ENCODE measurements around the gene GPATCH2L. TPM values are rescaled to one million over a fixed set of nuclear protein-coding genes. Genes with fewer than 3 reads are reported as not detected.

The GPATCH2L gene
- polyA plus RNA-seq, 4 donors: 3.4 to 23.7 (median 5.5) TPM

GRCh38 chr14:76195003-76195402 lies 43.3 kb downstream of the GPATCH2L start:
- H3K27ac ChIP-seq (ENCODE audit: low read depth in 1 of 3, low read length in 2 of 3): no peak overlapping the region
- peaks cover 0 to 5% (median 0%) of the 10 kb centered on the region in 3 donors for H3K4me1 ChIP-seq (ENCODE audit: control insufficient read depth in 3 of 3, insufficient read depth in 2 of 3, low read depth in 1 of 3, low read length in 2 of 3)
- peaks cover 7 to 23% (median 9%) of the 10 kb centered on the region in 3 donors for H3K36me3 ChIP-seq (ENCODE audit: control insufficient read depth in 3 of 3, insufficient read depth in 2 of 3, low read depth in 1 of 3, low read length in 3 of 3)
- H3K27me3 ChIP-seq (ENCODE audit: control insufficient read depth in 3 of 3, insufficient read depth in 3 of 3, low read length in 3 of 3): no peaks in the 10 kb centered on the region
- H3K4me3 ChIP-seq (ENCODE audit: low read depth in 1 of 3, low read length in 3 of 3): no peak overlapping the region
- 91 to 93% (median 93%) methylated on average over 3 of the region's 3 CpGs for WGBS, 3 donors
- H3K9me3 ChIP-seq (ENCODE audit: control insufficient read depth in 2 of 2, insufficient read depth in 1 of 2, low read depth in 1 of 2, low read length in 1 of 2): no peaks in the 10 kb centered on the region
- no peak for DNase-seq
- no peak for FAIRE-seq

- no peak for DNase-seq
- no peak for FAIRE-seq
- Histone ChIP-seq H3K4me3 (ENCODE audit: low read depth in 1 of 3, low read length in 3 of 3) (no peak overlapping the region), H3K27me3 (ENCODE audit: control insufficient read depth in 3 of 3, insufficient read depth in 3 of 3, low read length in 3 of 3) (no peaks in the 10 kb centered on the region), H3K27ac (ENCODE audit: low read depth in 1 of 3, low read length in 2 of 3) (no peak overlapping the region), H3K36me3 (ENCODE audit: control insufficient read depth in 3 of 3, insufficient read depth in 2 of 3, low read depth in 1 of 3, low read length in 3 of 3) (peaks cover 7 to 18% (median 12%) of the 10 kb centered on the region in 3 donors), H3K4me1 (ENCODE audit: control insufficient read depth in 3 of 3, insufficient read depth in 2 of 3, low read depth in 1 of 3, low read length in 2 of 3) (peaks cover 0 to 5% (median 0%) of the 10 kb centered on the region in 3 donors), H3K9me3 (ENCODE audit: control insufficient read depth in 2 of 2, insufficient read depth in 1 of 2, low read depth in 1 of 2, low read length in 1 of 2) (no peaks in the 10 kb centered on the region)
- WGBS, 3 donors: 92 to 98% (median 93%) methylated on average over 4 of the region's 4 CpGs
Measured at GRCh38 chr14:76196980-76197695, 45.4 kb downstream of the GPATCH2L start.

GRCh38 chr14:76201162-76201561 lies 49.4 kb downstream of the GPATCH2L start:
- no peaks in the 10 kb centered on the region for H3K27me3 ChIP-seq (ENCODE audit: control insufficient read depth in 3 of 3, insufficient read depth in 3 of 3, low read length in 3 of 3)
- DNase-seq (peak in 1 of 2 donors; percentile 23), FAIRE-seq (no peak)
- H3K27ac ChIP-seq (ENCODE audit: low read depth in 1 of 3, low read length in 2 of 3): peak overlapping the region in 1 of 3 donors; percentile 44
- 90 to 96% (median 93%) methylated on average over 5 of the region's 5 CpGs for WGBS, 3 donors
- H3K36me3 ChIP-seq (ENCODE audit: control insufficient read depth in 3 of 3, insufficient read depth in 2 of 3, low read depth in 1 of 3, low read length in 3 of 3): peaks cover 8 to 16% (median 16%) of the 10 kb centered on the region in 3 donors
- H3K4me1 ChIP-seq (ENCODE audit: control insufficient read depth in 3 of 3, insufficient read depth in 2 of 3, low read depth in 1 of 3, low read length in 2 of 3): no peaks in the 10 kb centered on the region
- H3K4me3 ChIP-seq (ENCODE audit: low read depth in 1 of 3, low read length in 3 of 3): no peak overlapping the region
- H3K9me3 ChIP-seq (ENCODE audit: control insufficient read depth in 2 of 2, insufficient read depth in 1 of 2, low read depth in 1 of 2, low read length in 1 of 2): no peaks in the 10 kb centered on the region

- H3K27me3 ChIP-seq (ENCODE audit: control insufficient read depth in 3 of 3, insufficient read depth in 3 of 3, low read length in 3 of 3): no peaks in the 10 kb centered on the region
Measured at GRCh38 chr14:76203086-76204001, 51.6 kb downstream of the GPATCH2L start.

GRCh38 chr14:76204461-76205230 lies 52.9 kb downstream of the GPATCH2L start:
- FAIRE-seq (no peak), DNase-seq (no peak)
- Histone ChIP-seq H3K4me3 (ENCODE audit: low read depth in 1 of 3, low read length in 3 of 3) (no peak overlapping the region), H3K36me3 (ENCODE audit: control insufficient read depth in 3 of 3, insufficient read depth in 2 of 3, low read depth in 1 of 3, low read length in 3 of 3) (peaks cover 0 to 13% (median 8%) of the 10 kb centered on the region in 3 donors), H3K27ac (ENCODE audit: low read depth in 1 of 3, low read length in 2 of 3) (no peak overlapping the region), H3K4me1 (ENCODE audit: control insufficient read depth in 3 of 3, insufficient read depth in 2 of 3, low read depth in 1 of 3, low read length in 2 of 3) (no peaks in the 10 kb centered on the region), H3K9me3 (ENCODE audit: control insufficient read depth in 2 of 2, insufficient read depth in 1 of 2, low read depth in 1 of 2, low read length in 1 of 2) (no peaks in the 10 kb centered on the region), H3K27me3 (ENCODE audit: control insufficient read depth in 3 of 3, insufficient read depth in 3 of 3, low read length in 3 of 3) (no peaks in the 10 kb centered on the region)
- 85 to 93% (median 92%) methylated on average over 5 of the region's 5 CpGs for WGBS, 3 donors

More at GRCh38 chr14:76203086-76204001, 51.6 kb downstream of the GPATCH2L start:
- Histone ChIP-seq H3K27ac (ENCODE audit: low read depth in 1 of 3, low read length in 2 of 3) (no peak overlapping the region), H3K36me3 (ENCODE audit: control insufficient read depth in 3 of 3, insufficient read depth in 2 of 3, low read depth in 1 of 3, low read length in 3 of 3) (peaks cover 2 to 13% (median 8%) of the 10 kb centered on the region in 3 donors), H3K4me3 (ENCODE audit: low read depth in 1 of 3, low read length in 3 of 3) (no peak overlapping the region), H3K4me1 (ENCODE audit: control insufficient read depth in 3 of 3, insufficient read depth in 2 of 3, low read depth in 1 of 3, low read length in 2 of 3) (no peaks in the 10 kb centered on the region), H3K9me3 (ENCODE audit: control insufficient read depth in 2 of 2, insufficient read depth in 1 of 2, low read depth in 1 of 2, low read length in 1 of 2) (no peaks in the 10 kb centered on the region)
- no peak for FAIRE-seq
- peak; percentile 9 to 12 for DNase-seq
- 83 to 88% (median 87%) methylated on average over 11 of the region's 11 CpGs for WGBS, 3 donors

GRCh38 chr14:76205708-76206107 lies 54.0 kb downstream of the GPATCH2L start:
- no peaks in the 10 kb centered on the region for H3K9me3 ChIP-seq (ENCODE audit: control insufficient read depth in 2 of 2, insufficient read depth in 1 of 2, low read depth in 1 of 2, low read length in 1 of 2)
- WGBS, 3 donors: 91 to 97% (median 93%) methylated on average over 5 of the region's 5 CpGs
- H3K27ac ChIP-seq (ENCODE audit: low read depth in 1 of 3, low read length in 2 of 3): no peak overlapping the region
- peaks cover 0 to 13% (median 8%) of the 10 kb centered on the region in 3 donors for H3K36me3 ChIP-seq (ENCODE audit: control insufficient read depth in 3 of 3, insufficient read depth in 2 of 3, low read depth in 1 of 3, low read length in 3 of 3)
- no peaks in the 10 kb centered on the region for H3K27me3 ChIP-seq (ENCODE audit: control insufficient read depth in 3 of 3, insufficient read depth in 3 of 3, low read length in 3 of 3)
- no peak for FAIRE-seq
- no peaks in the 10 kb centered on the region for H3K4me1 ChIP-seq (ENCODE audit: control insufficient read depth in 3 of 3, insufficient read depth in 2 of 3, low read depth in 1 of 3, low read length in 2 of 3)
- no peak overlapping the region for H3K4me3 ChIP-seq (ENCODE audit: low read depth in 1 of 3, low read length in 3 of 3)
- no peak for DNase-seq

GRCh38 chr14:76208340-76208739 lies 56.6 kb downstream of the GPATCH2L start:
- DNase-seq (no peak), FAIRE-seq (no peak)
- no peak overlapping the region for H3K4me3 ChIP-seq (ENCODE audit: low read depth in 1 of 3, low read length in 3 of 3)
- H3K27me3 ChIP-seq (ENCODE audit: control insufficient read depth in 3 of 3, insufficient read depth in 3 of 3, low read length in 3 of 3): no peaks in the 10 kb centered on the region
- no peaks in the 10 kb centered on the region for H3K9me3 ChIP-seq (ENCODE audit: control insufficient read depth in 2 of 2, insufficient read depth in 1 of 2, low read depth in 1 of 2, low read length in 1 of 2)
- 47 to 62% (median 58%) methylated on average over 5 of the region's 5 CpGs for WGBS, 3 donors
- no peaks in the 10 kb centered on the region for H3K4me1 ChIP-seq (ENCODE audit: control insufficient read depth in 3 of 3, insufficient read depth in 2 of 3, low read depth in 1 of 3, low read length in 2 of 3)
- peaks cover 0 to 7% (median 0%) of the 10 kb centered on the region in 3 donors for H3K36me3 ChIP-seq (ENCODE audit: control insufficient read depth in 3 of 3, insufficient read depth in 2 of 3, low read depth in 1 of 3, low read length in 3 of 3)
- no peak overlapping the region for H3K27ac ChIP-seq (ENCODE audit: low read depth in 1 of 3, low read length in 2 of 3)

GRCh38 chr14:76212242-76212641 lies 60.5 kb downstream of the GPATCH2L start:
- H3K36me3 ChIP-seq (ENCODE audit: control insufficient read depth in 3 of 3, insufficient read depth in 2 of 3, low read depth in 1 of 3, low read length in 3 of 3): no peaks in the 10 kb centered on the region
- H3K27ac ChIP-seq (ENCODE audit: low read depth in 1 of 3, low read length in 2 of 3): no peak overlapping the region
- no peak overlapping the region for H3K4me3 ChIP-seq (ENCODE audit: low read depth in 1 of 3, low read length in 3 of 3)
- 55 to 72% (median 58%) methylated on average over 3 of the region's 3 CpGs for WGBS, 3 donors
- DNase-seq: no peak
- FAIRE-seq: no peak
- no peaks in the 10 kb centered on the region for H3K9me3 ChIP-seq (ENCODE audit: control insufficient read depth in 2 of 2, insufficient read depth in 1 of 2, low read depth in 1 of 2, low read length in 1 of 2)
- no peaks in the 10 kb centered on the region for H3K4me1 ChIP-seq (ENCODE audit: control insufficient read depth in 3 of 3, insufficient read depth in 2 of 3, low read depth in 1 of 3, low read length in 2 of 3)
- no peaks in the 10 kb centered on the region for H3K27me3 ChIP-seq (ENCODE audit: control insufficient read depth in 3 of 3, insufficient read depth in 3 of 3, low read length in 3 of 3)

Measured in small intestine (tissue), 7 donors.